GM10266 (cell line): Measurements from ENCODE around the gene TMSB10.
A peak's percentile ranks its signal among the peaks of the same experiment; 100 is the strongest.
"Not testable (repeated sequence)": the region's sequence is repeated elsewhere in the genome, so short reads cannot be mapped to it uniquely, and the experiment has no call there.

Experiments
- DNase-seq: peaks from one replicate; pipeline ENCODE4 v3.0.0; 2012; ENCODE audit errors: extremely low spot score
- CTCF ChIP-seq: IDR thresholded peaks from 2 replicates; pipeline ENCODE4 v1.5.1; 2012; ENCODE audit warnings: mild to moderate bottlenecking, low read depth; ENCODE audit not compliant: control insufficient read depth, insufficient read depth; ENCODE audit errors: missing control alignments

Gene TMSB10

GRCh38 chr2:84942166-84942565 is 36.7 kb downstream of the TMSB10 start:
- DNase-seq: no peak
- TF ChIP-seq CTCF: no peak

DNA sequence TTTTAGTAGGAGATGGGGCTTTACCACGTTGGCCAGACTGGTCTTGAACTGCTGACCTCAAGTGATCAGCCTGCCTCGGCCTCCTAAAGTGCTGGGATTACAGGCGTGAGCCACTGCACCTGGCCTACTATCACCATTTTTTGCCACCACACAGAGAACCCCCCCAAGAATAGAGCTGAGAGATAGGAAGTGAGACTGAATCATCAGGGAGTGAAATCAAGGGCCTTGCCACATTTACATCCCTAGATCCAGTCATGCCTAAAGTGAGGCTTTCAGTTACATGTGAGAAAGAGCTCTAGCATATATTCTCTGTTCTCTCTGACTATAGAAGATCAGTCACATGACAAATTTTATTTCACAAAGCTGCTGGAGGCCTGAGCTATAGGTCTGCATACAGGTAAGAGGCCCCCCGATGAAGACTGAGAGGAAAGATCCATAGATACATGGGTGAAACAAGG is 37.5 kb downstream of the TMSB10 start:
- no peak for TF ChIP-seq CTCF
- peak; percentile 52 for DNase-seq

DNA sequence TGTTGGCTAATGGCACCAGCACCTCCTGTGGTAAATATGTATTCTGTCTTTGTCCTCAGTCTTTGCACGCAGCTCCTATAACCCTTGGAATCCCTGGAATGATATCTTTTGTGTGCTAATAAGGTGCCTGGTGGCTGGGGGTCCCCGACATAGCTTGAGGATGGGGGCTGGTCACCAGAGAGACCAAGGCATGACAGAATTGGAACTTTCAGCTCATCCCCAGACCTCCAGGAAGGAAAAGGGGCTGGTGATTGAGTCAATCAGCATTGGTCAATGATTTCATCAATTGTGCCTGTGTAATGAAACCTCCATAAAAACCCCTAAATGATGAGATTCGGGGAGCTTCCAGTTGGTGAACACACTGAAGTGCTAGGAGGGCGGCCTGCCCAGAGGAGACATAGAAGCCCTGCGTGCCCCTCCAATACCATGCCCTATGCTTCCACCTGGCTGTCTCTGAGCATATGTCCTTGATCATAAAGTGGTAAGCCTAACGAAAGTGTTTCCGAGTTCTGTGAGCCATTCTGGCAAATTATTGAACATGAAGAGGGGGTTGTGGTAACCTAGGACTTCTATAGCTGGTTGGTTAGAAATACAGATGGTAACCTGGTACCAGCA is 38.9 kb downstream of the TMSB10 start:
- DNase-seq: no peak

GRCh38 chr2:84945838-84946203 is 40.4 kb downstream of the TMSB10 start:
- not testable (repeated sequence) for DNase-seq

More for the DNA sequence above, 38.9 kb downstream of the TMSB10 start:
- no peak for TF ChIP-seq CTCF

GRCh38 chr2:84946204-84947009 is 41.0 kb downstream of the TMSB10 start:
- peak; percentile 67 for DNase-seq
- TF ChIP-seq CTCF: peak; percentile 36

GRCh38 chr2:84947010-84947593 is 41.6 kb downstream of the TMSB10 start:
- no peak for DNase-seq
- TF ChIP-seq CTCF: no peak

DNA sequence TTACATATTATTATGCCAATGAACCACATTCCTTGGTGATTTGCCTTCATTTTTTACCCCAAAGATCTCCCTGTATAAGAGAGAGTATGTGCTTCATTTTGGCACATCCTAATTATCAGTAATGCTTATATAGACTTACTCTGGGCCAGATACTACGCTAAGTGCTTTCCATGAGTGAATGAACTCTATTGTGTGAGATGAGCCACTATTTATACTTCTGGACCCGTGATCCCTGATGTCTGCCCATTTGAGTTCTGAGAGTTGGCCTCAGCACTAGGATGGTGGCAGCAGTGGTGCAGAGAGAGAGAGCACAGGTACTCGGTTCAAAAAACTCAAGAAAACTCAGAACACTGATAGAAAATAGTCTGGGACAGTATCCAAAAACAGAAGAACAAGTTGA is 48.1 kb downstream of the TMSB10 start:
- DNase-seq: no peak
- no peak for TF ChIP-seq CTCF
